SHP77 (cell line): Measurements from ENCODE around the gene PTMA.
A peak's percentile ranks its signal among the peaks of the same experiment; 100 is the strongest.
"Not testable (repeated sequence)": the region's sequence is repeated elsewhere in the genome, so short reads cannot be mapped to it uniquely, and the experiment has no call there.

Experiments used
- DNase-seq, 2 experiments: peaks; one replicate each; lab custom pipeline; 2025; lab: John Stamatoyannopoulos, UW

The PTMA gene, protein sequence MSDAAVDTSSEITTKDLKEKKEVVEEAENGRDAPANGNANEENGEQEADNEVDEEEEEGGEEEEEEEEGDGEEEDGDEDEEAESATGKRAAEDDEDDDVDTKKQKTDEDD

DNA sequence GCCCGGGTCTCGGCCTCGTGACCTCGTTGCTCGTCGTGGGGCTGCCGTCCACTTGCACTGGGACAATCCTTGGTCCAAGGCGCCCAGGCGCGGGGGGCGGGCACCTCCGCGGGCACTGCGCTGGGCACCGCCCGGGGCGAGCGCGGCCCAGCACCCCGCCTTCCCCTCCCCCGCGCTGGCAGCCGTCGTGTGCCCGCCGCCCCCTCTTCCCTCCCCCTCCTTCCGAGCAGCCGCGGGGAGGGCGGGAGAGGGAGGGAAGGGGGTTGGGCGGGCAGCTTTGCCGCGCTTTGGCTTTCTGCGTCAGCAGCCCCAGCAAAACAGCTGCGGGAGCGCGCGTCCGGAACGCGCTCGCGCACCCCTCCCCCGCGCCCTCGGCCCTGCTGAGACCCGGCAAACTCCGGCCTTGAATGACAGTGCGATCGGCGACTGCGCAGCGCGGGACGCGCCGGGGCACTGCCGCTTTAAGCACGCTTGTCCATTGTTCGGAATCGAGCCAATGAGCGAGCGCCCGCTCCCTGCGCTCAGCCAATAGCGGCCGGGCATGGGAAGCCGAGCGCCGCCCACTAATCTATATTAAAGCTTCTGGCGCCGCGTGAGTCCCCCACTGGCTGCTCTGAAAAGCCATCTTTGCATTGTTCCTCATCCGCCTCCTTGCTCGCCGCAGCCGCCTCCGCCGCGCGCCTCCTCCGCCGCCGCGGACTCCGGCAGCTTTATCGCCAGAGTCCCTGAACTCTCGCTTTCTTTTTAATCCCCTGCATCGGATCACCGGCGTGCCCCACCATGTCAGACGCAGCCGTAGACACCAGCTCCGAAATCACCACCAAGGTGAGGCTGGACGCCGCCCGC, at the start of gene PTMA:
Gene PTMA (plus strand): TSS at position 599 of the 846 bp plus-strand sequence. CDS start 182 bp downstream, at position 781.
- peak; percentile 98 for DNase-seq

DNA sequence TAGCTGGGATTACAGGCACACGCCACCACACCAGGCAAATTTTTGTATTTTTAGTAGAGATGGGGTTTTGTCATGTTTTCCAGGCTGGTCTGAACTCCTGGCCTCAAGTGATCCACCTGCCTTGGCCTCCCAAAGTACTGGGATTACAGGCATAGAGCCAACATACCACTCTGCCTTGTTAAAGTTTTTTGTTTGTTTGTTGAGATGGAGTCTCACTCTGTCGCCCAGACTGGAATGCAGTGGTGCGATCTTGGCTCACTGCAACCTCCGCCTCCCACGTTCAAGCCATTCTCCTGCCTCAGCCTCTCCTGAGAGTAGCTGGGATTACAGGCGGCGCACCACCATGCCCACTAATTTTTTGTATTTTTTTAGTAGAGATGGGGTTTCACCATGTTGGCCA, 48.3 kb upstream of the PTMA start:
- DNase-seq: not testable (repeated sequence)

DNA sequence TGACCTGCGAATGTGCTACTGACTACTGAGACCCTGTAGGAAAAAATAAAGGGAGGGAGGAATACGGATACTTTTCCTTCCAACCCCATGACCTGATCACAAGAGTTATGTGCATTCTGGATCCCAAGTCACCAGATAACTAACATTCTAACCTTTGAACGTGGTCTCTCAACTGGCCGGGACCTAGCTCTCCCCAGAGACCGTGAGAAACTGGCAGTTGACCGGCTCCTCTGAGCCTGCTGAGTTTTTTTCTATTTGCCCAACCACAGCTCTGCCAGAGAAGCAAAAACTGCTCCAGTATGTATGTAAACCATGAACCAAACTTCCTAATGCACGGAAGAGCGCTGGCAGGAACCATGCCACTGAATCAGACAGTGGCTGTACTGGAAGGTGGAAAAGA, 47.5 kb upstream of the PTMA start:
- DNase-seq: no peak

DNA sequence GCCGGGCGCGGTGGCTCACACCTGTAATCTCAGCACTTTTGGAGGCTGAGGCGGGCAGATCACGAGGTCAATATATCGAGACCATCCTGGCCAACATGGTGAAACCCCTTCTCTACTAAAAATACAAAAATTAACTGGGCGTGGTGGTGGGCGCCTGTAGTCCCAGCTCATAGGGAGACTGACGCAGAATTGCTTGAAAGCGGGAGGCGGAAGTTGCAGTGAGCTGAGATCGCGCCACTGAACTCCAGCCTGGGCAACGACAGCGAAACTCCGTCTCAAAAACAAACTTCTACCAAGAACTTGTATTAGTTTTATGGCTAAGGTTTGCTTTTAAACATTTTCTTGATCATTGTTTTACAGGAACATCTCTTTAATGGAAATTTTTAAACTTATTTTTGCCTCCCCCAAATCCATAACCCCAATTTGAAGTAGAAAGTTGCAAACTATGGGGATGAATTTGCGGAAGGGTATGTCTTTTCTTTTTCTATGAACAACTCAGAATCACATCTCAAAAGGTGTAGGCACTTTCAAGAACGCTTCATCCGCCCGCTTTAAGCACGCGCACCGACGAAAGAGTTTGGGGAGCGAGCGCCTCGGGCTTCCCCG, 46.8 kb upstream of the PTMA start:
- DNase-seq: no peak

DNA sequence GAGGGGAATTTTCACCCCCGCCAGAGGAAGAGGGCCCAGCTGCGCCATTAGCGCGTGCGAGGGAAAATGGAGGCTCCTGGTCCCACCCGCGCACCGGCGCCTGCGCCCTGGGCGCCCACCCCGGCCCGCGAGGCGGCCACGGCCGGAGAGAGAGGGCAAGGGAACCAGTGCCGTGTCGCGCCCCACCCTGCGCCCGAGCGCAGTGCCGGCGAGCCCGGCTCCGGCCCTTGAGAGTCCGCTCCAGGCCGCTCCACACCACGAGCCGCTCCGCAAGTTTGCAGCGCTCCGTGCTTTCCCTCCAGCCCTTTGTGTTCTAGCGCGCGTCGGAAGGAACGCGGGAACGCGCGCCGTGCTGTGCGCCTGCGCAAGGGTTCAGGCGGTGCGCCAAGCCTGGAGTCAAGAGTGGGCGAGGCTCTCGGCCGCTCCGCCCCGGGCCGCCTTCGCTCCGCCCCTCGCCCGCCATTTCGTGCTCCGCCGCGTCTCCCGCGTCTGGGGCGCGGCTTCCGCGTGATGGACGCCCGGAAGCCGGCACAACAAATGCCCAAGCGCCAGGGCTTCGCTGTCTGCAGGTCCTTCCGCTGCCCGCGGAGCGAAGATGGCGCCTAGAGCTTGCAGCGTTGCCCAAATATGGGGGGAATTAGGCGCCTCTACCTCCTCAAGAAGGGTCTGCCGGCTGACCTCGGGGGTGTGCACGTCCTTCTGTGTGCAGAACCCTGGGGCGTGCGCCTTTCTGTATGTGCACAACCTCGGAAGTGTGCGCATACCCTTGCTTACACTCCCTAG, 46.1 kb upstream of the PTMA start:
- peak; percentile 94 to 97 for DNase-seq

DNA sequence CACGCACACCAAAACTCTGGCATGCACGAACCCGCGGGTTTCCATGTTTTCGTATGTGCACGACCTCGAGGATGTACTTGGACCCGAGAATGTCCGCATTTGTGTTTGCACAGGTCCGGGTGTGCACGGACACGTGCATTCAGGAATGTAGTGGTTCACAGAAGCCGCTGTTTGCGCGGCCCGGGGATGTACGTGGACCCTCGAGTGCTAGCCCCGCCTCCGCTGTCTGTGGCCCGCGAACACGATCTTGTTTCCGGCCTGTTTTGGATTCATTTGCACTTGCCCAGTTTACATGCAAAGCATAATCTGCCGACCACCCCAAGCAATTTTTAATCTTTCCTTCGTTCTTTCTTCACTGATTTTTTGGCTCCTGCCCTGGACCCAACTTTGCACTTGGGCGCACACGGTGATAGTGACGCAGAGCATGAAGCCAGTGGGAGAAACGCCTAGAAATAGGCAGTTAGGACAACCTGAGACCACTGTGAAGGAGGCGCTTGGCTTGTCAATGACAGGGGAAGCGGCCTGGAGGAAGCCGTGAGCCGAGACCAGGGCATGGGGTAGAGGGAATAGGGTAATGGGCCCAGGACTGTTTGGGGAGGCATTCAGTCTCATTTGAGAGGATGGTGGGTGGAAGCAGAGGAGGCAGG, 45.4 kb upstream of the PTMA start:
- DNase-seq: no peak

DNA sequence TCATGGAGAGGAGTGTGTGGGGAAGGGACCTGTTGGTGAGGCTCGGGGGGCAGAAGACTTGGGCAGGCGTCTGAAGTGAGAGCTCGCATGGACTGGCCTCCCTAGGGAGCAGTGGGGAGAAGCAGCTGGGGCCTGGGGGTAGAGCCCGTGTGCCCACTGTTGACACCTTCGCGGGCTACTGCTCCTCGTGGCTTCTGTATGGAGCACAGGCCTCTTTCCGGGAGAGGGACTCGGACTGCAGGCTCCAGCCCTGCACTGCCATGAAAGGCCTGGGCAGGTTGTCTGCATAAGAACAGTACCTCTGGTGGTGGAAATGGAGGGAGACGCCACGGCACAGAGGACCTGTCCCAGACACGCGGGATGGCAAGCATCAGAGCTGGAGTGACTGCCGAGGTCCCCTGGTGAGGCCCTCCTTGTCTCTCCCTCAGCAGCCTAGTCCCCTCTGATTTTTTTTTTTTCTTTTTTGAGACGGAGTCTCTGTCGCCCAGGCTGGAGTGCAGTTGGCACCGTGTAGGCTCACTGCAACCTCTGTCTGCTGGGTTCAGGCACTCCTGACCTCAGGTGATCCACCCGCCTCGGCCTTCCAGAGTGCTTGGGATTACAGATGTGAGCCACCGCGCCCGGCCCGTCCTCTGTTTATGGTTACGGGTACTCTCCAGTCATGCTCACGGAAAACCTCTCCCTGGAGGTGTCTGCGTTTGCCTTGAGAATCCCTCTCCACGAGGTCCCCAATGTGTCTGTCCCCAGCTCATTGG, 44.7 kb upstream of the PTMA start:
- no peak for DNase-seq

DNA sequence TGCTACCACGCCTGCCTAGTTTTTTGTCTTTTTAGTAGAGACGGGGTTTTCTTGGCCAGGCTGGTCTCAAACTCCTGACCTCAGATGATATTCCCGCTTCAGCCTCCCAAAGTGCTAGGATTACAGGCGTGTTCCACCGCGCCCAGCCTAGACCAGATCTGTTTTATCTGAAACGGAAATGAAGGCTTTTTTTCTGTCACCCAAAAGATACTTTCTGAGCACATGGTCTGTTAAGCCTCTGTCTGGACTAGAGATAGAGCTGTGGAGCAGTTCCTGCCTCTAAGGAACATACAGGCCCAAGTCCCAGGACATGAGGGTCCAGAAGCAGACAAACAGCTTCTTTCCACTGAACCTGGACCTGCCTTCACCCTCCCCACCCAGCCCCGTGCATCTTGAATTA, 43.6 kb upstream of the PTMA start:
- no peak for DNase-seq

DNA sequence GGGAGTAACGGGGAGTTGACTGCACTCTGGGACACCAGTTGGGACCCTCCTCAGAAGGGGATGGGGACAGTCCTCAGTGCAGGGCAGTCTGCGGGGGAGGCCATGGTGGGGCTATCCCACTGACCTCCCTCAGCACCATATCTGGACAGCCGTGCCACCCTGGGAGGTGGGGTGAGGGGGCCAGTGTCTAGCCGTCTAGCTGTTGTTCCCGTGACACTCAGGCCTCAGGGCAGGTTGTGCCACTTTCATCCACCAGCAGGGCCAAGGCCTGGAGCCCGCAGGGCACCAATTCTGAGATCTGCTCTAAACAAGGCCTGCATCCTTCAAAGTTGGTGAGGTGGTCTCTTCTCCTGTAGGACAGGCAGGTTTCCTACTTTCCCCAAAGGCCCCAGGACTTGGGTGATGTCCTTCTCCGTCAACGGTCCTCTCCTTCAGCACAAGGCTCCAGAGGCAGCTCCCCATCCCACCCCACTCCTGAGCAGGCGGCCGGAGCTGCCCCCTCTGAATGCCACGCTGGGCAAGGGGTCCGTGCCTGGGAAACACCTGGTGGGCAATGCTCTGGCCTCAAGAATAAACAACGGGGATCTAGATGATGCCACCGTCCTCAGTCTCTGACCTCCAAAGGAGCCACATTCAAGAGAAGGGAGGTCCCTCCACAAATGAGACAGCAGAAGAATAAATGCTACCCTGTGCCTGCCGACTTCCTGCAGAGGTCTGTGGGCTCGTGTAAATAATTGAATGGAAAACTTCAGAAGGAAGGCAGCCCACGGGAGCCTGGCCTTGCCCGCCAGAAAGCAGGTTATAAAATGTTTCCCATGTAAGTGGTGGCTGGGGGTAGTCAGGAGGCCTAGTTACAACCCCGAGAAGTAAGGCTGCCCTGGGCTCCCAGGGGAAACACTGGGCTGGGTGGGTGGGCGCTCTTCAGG, 42.8 kb upstream of the PTMA start:
- no peak for DNase-seq

DNA sequence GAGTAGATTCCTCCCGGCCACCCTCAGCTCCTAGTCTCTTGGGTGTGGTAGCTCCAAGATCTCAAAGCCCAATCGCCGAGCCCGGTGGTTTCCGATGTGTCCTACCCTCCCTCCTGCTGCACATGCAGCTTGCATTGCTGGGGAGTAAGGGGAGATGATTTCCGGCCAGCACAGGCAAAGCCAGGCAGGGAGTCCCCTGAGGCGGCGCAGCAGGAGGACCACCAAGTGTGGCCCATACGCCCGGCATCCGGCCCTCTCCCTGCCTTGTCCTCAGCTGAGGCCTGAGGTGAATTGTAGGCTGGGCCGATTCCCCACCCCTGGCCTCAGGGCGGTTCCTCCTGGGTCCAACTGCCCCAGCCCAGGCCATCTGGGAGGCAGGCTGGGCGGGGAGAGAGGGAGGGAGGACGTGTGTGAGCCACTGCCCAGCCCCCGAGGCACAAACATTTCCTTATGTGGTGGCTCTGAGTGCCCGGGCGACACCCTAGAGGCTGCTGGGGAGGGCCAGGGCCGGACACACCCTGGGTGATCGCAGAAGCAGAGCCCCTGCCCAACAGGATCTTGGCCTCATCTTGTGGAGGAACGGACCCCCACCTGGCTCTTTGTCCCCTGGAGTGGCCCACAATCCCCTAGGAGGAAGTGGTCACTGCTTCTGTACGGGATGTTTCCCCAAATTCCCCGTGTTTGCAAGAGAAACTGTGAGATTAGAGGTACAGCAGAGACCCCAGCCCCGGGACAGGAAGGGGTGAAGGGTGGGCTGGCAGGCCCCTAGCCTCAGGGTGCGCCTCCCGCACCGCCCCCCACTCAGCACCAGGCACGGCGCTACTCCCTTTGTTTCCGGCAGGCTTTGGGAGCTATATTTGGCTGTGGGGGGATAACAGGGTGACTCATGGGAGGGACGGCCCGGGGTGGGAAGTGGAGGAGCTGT, 41.9 kb upstream of the PTMA start:
- DNase-seq: peak; percentile 90 to 94

DNA sequence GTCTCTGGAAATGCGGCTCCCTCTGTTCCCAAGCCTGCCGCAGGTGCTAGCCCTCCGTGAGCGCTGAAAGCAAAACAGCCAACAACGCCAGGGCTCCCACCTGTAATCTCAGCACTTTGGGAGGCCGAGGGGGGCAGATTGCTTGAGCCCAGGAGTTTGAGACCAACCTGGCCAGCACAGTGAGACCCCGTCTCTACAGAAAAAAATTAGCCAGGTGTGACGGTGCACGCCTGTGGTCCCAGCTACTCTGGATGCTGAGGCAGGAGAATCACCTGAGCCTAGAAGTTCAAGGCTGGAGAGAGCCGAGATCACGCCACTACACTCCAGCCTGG, 41.3 kb upstream of the PTMA start:
- no peak for DNase-seq

DNA sequence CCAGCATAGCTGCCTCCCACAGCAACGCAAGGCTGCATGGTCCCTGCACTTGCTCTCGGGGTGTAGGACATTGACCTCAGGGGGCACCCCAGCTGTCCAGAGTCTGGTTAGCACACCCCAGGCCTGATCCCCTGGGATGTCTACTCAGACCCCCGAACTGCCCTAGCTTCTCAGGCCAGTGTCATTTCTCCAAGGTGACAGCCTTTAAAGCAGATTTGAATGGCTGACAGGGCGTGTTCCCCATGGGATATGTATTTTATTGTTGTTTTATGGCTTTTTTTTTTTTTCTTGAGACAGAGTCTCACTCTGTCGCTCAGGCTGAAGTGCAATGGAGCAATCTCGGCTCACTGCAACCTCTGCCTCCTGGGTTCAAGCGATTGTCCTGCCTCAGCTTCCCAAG, 40.8 kb upstream of the PTMA start:
- DNase-seq: no peak

DNA sequence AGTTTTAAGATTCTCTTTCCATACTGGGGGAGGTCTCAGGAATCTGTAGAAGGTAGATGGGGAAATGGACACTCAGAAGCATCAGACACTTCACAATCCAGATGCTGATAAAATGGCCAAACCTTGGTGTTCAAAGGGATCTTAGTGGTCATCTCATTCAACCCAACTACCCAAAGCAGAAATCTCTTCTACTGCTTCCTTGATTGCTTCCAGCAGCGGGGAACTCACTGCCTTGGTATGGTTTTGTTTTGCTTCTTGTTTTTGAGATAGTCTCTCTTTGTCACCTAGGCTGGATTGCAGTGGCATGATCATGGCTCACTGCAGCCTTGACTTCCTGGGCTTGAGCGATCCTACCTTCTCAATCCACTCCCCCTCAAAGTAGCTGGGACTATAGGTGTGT, 39.3 kb upstream of the PTMA start:
- DNase-seq: no peak

DNA sequence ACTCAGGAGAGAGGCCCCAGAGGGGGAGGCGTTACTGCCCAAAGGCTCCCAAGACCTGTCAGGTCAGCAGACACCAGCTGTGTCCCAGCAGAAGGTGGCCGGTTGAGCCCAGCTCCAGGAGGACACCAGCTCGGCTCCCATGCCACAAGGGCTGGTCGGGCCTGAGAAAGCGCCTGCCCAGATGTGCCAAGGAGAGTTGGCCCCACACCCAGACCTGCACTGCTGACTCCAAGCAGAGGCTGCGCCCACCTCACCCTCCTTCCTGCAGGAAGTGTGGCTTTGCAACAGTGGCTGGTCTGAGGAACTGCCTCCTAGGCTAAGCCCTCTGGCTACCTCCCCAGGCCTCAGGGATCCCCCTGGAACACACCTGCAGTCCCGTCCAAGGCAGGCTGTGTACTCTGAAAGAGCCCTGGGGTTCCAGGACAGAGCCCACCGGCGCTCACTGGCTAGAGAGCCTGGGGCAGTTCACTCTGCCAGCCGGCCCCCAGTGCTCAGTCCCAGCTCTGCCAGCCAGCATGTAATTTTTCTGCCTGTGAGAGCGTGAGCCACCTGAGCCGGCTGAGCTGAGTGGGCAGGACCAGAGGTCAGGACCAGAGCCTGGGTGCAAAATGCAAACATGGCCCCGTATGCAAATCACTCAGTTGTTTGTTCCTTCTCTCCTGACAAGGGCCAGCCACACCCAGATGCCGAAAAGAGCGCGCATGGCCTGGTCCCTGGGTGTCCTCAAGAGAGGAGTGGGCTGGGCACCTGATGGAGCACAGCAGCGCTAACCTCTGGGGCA, 36.9 kb upstream of the PTMA start:
- DNase-seq: no peak

DNA sequence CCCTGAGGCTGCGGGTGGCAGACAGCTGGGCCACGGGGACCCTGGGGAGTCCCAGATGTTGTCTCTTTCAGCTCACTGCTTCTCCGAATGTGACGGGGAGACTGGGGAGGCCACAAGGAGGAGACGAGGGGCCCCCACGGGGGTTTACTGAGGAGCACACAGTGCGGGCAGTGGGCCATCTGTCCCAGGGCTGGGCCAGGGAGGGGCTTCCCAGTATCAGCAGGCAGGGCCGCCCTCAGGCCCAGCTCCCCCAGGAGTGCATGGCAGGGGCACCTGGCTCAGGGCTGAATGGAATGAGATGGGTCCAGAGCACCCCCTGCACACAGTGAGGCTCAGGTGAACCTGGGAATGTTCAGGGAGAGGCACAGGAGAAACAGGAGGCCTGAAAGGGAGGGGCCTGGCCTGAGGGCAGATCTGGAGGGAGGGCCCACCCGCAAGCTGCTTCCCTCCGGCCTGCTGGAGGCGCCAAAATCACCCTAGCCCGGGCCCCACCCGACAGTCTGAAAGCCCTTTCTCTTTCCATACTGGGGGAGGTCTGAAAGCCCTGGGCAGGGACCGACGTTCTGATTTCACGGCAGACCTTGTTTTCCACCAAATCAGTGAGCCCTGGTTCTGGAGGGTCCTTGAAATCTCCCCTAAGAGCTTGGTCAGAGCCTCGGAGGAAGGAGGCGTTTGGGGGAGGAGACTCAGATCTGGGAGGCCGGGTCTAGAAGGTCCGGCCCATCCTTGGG, 35.5 kb upstream of the PTMA start:
- peak in 1 of 2 experiments; percentile 85 for DNase-seq

DNA sequence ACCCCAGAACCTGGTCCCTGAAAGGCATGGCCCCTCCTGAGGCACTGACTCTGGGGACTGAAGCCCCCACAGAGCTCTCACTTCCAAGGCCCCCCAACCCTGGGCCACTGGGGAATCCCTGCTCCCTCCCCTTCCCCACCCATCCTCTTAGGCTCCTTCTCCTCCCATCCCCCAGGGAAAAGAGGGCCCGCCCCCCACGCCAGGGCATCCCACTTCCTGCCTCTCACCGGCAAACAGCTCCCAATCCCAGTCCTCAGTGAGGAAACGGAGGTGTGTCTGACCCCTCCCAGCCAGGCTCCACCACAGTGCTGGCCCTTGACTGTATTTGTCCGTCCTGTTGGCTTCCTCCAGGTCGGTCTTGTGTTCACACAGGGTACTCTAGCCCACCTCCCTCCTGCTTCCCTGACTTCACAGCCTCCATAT, 35.0 kb upstream of the PTMA start:
- DNase-seq: peak; percentile 85 to 93

DNA sequence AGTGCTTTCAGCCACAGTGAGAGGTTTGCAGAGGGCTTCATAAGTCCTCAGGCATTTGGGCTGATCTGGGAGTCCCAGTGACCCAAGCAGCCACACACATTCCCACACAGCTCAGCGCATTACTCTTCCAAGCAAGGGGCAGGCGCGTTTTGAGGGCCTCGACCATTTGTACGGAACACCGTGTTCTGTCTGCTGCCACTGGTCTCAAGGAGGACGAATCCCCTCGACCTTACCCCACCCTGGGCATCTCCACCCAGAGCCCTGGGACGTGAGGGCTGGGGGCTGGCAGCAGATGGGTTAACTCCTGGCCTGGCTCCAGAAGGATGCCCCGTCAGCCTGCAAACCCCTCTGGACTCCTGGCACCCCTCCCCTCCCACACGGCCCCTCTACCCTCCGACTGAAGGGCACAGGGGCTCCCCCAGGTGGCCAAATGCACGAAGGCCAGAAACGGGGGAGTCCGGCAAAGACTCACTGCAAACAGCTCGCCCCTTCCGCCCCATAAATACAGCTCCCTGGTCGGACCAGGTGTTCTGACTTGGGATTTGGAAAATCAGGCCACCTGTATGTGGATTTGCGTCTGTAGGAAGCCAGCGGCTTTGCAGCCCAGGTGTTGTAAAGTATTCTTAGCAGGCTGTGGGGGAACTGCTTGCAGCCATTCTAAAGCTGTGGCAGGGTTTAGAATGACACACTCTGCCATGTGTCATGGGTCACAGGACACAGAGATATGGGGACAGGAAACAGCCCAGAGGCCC, 33.6 kb upstream of the PTMA start:
- DNase-seq: no peak
